Endothelial cell of umbilical vein (primary cell): Measurements from ENCODE around the gene TAGLN. TPM values are rescaled to one million over a fixed set of nuclear protein-coding genes. Genes with fewer than 3 reads are reported as not detected.

Experiments
- BruUV-seq: library from RNA; stranded (reverse); fragments of 400-500 nt; replicated peaks from 2 replicates; lab custom pipeline; 2021; lab: Mats Ljungman, UMichigan
- CTCF ChIA-PET: fragments of 300-600, 350-600 bp; sonication (Branson Sonifier 250); formaldehyde crosslinking; loops from one replicate; lab custom pipeline; 2021; ENCODE audit warnings: antibody characterized with exemption, inconsistent platforms; lab: Charles Lee
- POLR2A ChIA-PET: fragments of 300-600, 350-600 bp; sonication (Branson Sonifier 250); formaldehyde crosslinking; loops from one replicate; lab custom pipeline; 2021; ENCODE audit warnings: antibody characterized with exemption, inconsistent platforms; lab: Charles Lee
- DNase-seq: peaks from one replicate; pipeline ENCODE4 v3.0.0-alpha.2; 2011; ENCODE audit warnings: low read depth, low spot score
- FAIRE-seq: peaks from 2 replicates; lab custom pipeline; 2011; peaks lifted over from hg19 to GRCh38; lab: Jason Lieb, UNC
- H2AFZ ChIP-seq: 2 replicates; pipeline ENCODE4 v1.6.0; 2012; ENCODE audit warnings: low read depth, low read length, control low read depth, inconsistent platforms
- H3K27ac ChIP-seq: 2 replicates; pipeline ENCODE4 v1.5.1; 2011; ENCODE audit warnings: low read depth, mild to moderate bottlenecking, control low read depth, low read length, moderate library complexity; ENCODE audit not compliant: insufficient read depth
- H3K27me3 ChIP-seq, 2 experiments: 2 replicates each; pipeline versions ENCODE4 v1.6.0 to v1.6.1; 2011; ENCODE audit warnings: low read length in 2 of 2, mixed read lengths in 1 of 2; ENCODE audit not compliant: control insufficient read depth in 2 of 2, insufficient read depth in 2 of 2
- H3K36me3 ChIP-seq, 2 experiments: 2 replicates in 1 of 2; 3 replicates in 1 of 2; pipeline ENCODE4 v1.5.1; 2011; ENCODE audit warnings: low read length in 2 of 2, mild to moderate bottlenecking in 1 of 2, moderate library complexity in 1 of 2; ENCODE audit not compliant: control insufficient read depth in 2 of 2, insufficient read depth in 2 of 2; ENCODE audit errors: extremely low read depth in 1 of 2
- H3K4me1 ChIP-seq: 3 replicates; pipeline ENCODE4 v1.5.1; 2011; ENCODE audit warnings: mild to moderate bottlenecking, low read length; ENCODE audit not compliant: control insufficient read depth, insufficient read depth; ENCODE audit errors: extremely low read depth
- H3K4me2 ChIP-seq: 2 replicates; pipeline ENCODE4 v1.6.1; 2011; ENCODE audit warnings: low read length, control low read depth, mixed read lengths; ENCODE audit not compliant: insufficient read depth
- H3K4me3 ChIP-seq, 3 experiments: fragments of 200-600 bp in 1 of 3; sonication (generic), shearing (Covaris generic) in 1 of 3; replicated peaks in 1 of 3; 2 replicates each; pipeline ENCODE4 v1.5.1; 2011 to 2016; ENCODE audit warnings: control low read depth in 3 of 3, low read length in 3 of 3, mild to moderate bottlenecking in 2 of 3, inconsistent platforms in 1 of 3, low read depth in 1 of 3, moderate library complexity in 1 of 3; ENCODE audit not compliant: insufficient read depth in 1 of 3
- H3K79me2 ChIP-seq: 2 replicates; pipeline ENCODE4 v1.6.0; 2012; ENCODE audit warnings: low read length, inconsistent platforms; ENCODE audit not compliant: control insufficient read depth, insufficient read depth
- H3K9ac ChIP-seq: replicated peaks from 2 replicates; pipeline ENCODE3; 2011; ENCODE audit warnings: low read length, control low read depth; ENCODE audit not compliant: insufficient read depth; ENCODE audit errors: extremely low read depth
- H3K9me1 ChIP-seq: replicated peaks from 3 replicates; pipeline ENCODE4 v1.6.0; 2011; ENCODE audit warnings: mild to moderate bottlenecking, low read length; ENCODE audit not compliant: control insufficient read depth, insufficient read depth; ENCODE audit errors: extremely low read depth
- H3K9me3 ChIP-seq: replicated peaks from 2 replicates; pipeline ENCODE4 v1.5.1; 2012; ENCODE audit warnings: low read length, inconsistent platforms; ENCODE audit not compliant: control insufficient read depth, insufficient read depth
- H4K20me1 ChIP-seq: replicated peaks from 2 replicates; pipeline ENCODE3; 2011; ENCODE audit warnings: mild to moderate bottlenecking, low read length; ENCODE audit not compliant: control insufficient read depth, insufficient read depth; ENCODE audit errors: extremely low read depth
- EZH2 ChIP-seq: IDR thresholded peaks from 2 replicates; pipeline ENCODE4 v1.6.1; 2012; ENCODE audit warnings: borderline replicate concordance, low read depth, mild to moderate bottlenecking, moderate library complexity, low read length, inconsistent platforms; ENCODE audit not compliant: severe bottlenecking
- FOS ChIP-seq: IDR thresholded peaks from 2 replicates; pipeline ENCODE4 v1.6.1; 2011; ENCODE audit warnings: mild to moderate bottlenecking, low read length, moderate library complexity, borderline replicate concordance; ENCODE audit not compliant: insufficient read depth
- GATA2 ChIP-seq: IDR thresholded peaks from 2 replicates; pipeline ENCODE4 v1.7.0; 2011; ENCODE audit warnings: low read depth, mild to moderate bottlenecking, moderate library complexity, mixed read lengths, low read length; ENCODE audit not compliant: insufficient read length, insufficient read depth
- JUN ChIP-seq: IDR thresholded peaks from 2 replicates; pipeline ENCODE4 v1.6.1; 2011; ENCODE audit warnings: borderline replicate concordance, low read depth; ENCODE audit not compliant: insufficient read length, insufficient read depth
- MYC ChIP-seq: IDR thresholded peaks from one replicate; pipeline ENCODE4 v1.6.1; 2011; ENCODE audit warnings: mild to moderate bottlenecking, low read depth, low read length
- POLR2A ChIP-seq: IDR thresholded peaks from 2 replicates; pipeline ENCODE4 v1.6.1; 2012; ENCODE audit warnings: low read depth, mild to moderate bottlenecking, control low read depth, low read length
- POLR2AphosphoS5 ChIP-seq: IDR thresholded peaks from 2 replicates; pipeline ENCODE4 v1.6.1; 2012; ENCODE audit warnings: low read depth, mild to moderate bottlenecking, control low read depth, low read length, moderate library complexity; ENCODE audit not compliant: insufficient read depth
- dilution Hi-C: fragments of 300-500 bp; cut with MboI; formaldehyde crosslinking; loops from one replicate; pipeline ENCODE4 v1.15.0; 2019; ENCODE audit warnings: low sequenced_read_pairs; ENCODE audit not compliant: extremely low pct_ligation_motif_present
- intact Hi-C: fragments of 100-400 bp; cut with micrococcal nuclease; formaldehyde crosslinking; loops from one replicate; pipeline ENCODE4 v1.10.0; 2022
- polyA plus RNA-seq, 4 experiments: library from polyadenylated mRNA; depleted of rRNA in 3 of 4; stranded (reverse) in 3 of 4; unstranded in 1 of 4; fragments of >200 nt; gene quantifications; 2 replicates each; pipeline versions ENCODE4 v1.2.1 to v1.2.3, GENCODE V29; 2011 to 2012; ENCODE audit warnings: missing spikeins in 1 of 4
- total RNA-seq: library from RNA; stranded (reverse); gene quantifications from 2 replicates; pipeline ENCODE4 v1.2.3, GENCODE V29; 2021
- TF ChIP-seq, protein P1 (sequence below), 2 donors: IDR thresholded peaks; 1 replicate in 1 of 2; 2 replicates in 1 of 2; pipeline ENCODE4 v1.5.1; 2011; ENCODE audit warnings: low read length in 2 of 2, mild to moderate bottlenecking in 2 of 2, moderate library complexity in 2 of 2, control low read depth in 1 of 2, inconsistent platforms in 1 of 2, low read depth in 1 of 2; ENCODE audit not compliant: insufficient read depth in 1 of 2; ENCODE audit errors: extremely low read depth in 1 of 2
- TF ChIP-seq, protein P2 (sequence below): IDR thresholded peaks from 2 replicates; pipeline ENCODE4 v1.6.1; 2011; ENCODE audit not compliant: insufficient read depth, insufficient read length

Gene TAGLN
- total and polyA plus RNA-seq, 2 donors (not counting 3 experiments of a cell fraction or from before 2014, with no cell fraction given) = 20.8 to 113 TPM

GRCh38 chr11:117200813-117201657 lies 1.9 kb downstream of the TAGLN start:
- no peaks in the 10 kb centered on the region for H3K79me2 ChIP-seq
- H3K9ac ChIP-seq = no peak overlapping the region
- intact Hi-C loops (no loop called here), dilution Hi-C loops (no loop called here)
- FAIRE-seq = no peak
- no TSS peak for BruUV-seq
- H3K4me2 ChIP-seq = no peak overlapping the region
- no peak overlapping the region for H3K27ac ChIP-seq
- ChIA-PET CTCF (interaction anchor here (0.8 to 1.6 kb wide), 3 partner anchors 20 to 31 kb away, joined by 3 to 6 read pairs (median 3); partner anchors contain the start of gene PCSK7), POLR2A (interaction anchor here (0.6 to 0.7 kb wide), 2 partner anchors 284 to 413 kb away, joined by 3 read pairs; partner anchors contain the start of gene ZPR1)
- TF ChIP-seq GATA2 (no peak), EZH2 (no peak), MYC (no peak), JUN (no peak), POLR2AphosphoS5 (no peak), POLR2A (no peak), FOS (no peak)
- TF ChIP-seq, protein P1, sequence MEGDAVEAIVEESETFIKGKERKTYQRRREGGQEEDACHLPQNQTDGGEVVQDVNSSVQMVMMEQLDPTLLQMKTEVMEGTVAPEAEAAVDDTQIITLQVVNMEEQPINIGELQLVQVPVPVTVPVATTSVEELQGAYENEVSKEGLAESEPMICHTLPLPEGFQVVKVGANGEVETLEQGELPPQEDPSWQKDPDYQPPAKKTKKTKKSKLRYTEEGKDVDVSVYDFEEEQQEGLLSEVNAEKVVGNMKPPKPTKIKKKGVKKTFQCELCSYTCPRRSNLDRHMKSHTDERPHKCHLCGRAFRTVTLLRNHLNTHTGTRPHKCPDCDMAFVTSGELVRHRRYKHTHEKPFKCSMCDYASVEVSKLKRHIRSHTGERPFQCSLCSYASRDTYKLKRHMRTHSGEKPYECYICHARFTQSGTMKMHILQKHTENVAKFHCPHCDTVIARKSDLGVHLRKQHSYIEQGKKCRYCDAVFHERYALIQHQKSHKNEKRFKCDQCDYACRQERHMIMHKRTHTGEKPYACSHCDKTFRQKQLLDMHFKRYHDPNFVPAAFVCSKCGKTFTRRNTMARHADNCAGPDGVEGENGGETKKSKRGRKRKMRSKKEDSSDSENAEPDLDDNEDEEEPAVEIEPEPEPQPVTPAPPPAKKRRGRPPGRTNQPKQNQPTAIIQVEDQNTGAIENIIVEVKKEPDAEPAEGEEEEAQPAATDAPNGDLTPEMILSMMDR (IDR thresholded peaks at IDR 0.05; ENCODE audit: extremely low read depth in 1 of 2, insufficient read depth in 1 of 2, low read depth in 1 of 2, low read length in 2 of 2) = no peak
- TF ChIP-seq, protein P2, sequence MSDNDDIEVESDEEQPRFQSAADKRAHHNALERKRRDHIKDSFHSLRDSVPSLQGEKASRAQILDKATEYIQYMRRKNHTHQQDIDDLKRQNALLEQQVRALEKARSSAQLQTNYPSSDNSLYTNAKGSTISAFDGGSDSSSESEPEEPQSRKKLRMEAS = no peak
- peaks cover 9% of the 10 kb centered on the region for H3K4me1 ChIP-seq
- H4K20me1 ChIP-seq = no peaks in the 10 kb centered on the region
- H3K9me3 ChIP-seq = no peaks in the 10 kb centered on the region
- peaks cover 0 to 5% of the 10 kb centered on the region in 2 experiments for H3K36me3 ChIP-seq
- H3K27me3 ChIP-seq = no peaks in the 10 kb centered on the region
- H3K4me3 ChIP-seq = no peak overlapping the region
- no peak overlapping the region for H2AFZ ChIP-seq
- H3K9me1 ChIP-seq = no peaks in the 10 kb centered on the region
- DNase-seq = no peak
